ENCODE measurements around the gene NMT2.

Gene NMT2

GRCh38 chr10:15167411-15168290 lies 842 bp downstream of the NMT2 start:
- H3K4me1 Mint-ChIP-seq = peaks cover 60% of the 10 kb centered on the region
- H3K9me3 Mint-ChIP-seq = no peaks in the 10 kb centered on the region
- peak overlapping the region; percentile 89 to 98 for H3K4me3 Mint-ChIP-seq
- H3K27ac Mint-ChIP-seq = peak overlapping the region; percentile 74 to 93
- H3K27me3 Mint-ChIP-seq = no peaks in the 10 kb centered on the region
- ATAC-seq (peak; percentile 71), DNase-seq (peak; percentile 70 to 72)

GRCh38 chr10:15166325-15166724 lies 2.2 kb downstream of the NMT2 start:
- Mint-ChIP-seq H3K4me1 (peaks cover 67% of the 10 kb centered on the region), H3K4me3 (peak overlapping the region; percentile 89 to 98), H3K27me3 (no peaks in the 10 kb centered on the region), H3K9me3 (no peaks in the 10 kb centered on the region), H3K27ac (no peak overlapping the region)
- ATAC-seq = no peak
- no peak for DNase-seq

GRCh38 chr10:15163253-15163828 lies 5.2 kb downstream of the NMT2 start:
- DNase-seq = no peak
- H3K9me3 Mint-ChIP-seq = no peaks in the 10 kb centered on the region
- no peak overlapping the region for H3K4me3 Mint-ChIP-seq
- no peak for ATAC-seq
- H3K27me3 Mint-ChIP-seq = no peaks in the 10 kb centered on the region
- no peak overlapping the region for H3K27ac Mint-ChIP-seq
- H3K4me1 Mint-ChIP-seq = peaks cover 55% of the 10 kb centered on the region

- Mint-ChIP-seq H3K4me1 (peaks cover 44% of the 10 kb centered on the region), H3K4me3 (no peak overlapping the region), H3K9me3 (no peaks in the 10 kb centered on the region), H3K27ac (no peak overlapping the region), H3K27me3 (no peaks in the 10 kb centered on the region)
- no peak for ATAC-seq
- DNase-seq = no peak
These were observed 9.5 kb downstream of the NMT2 start for GRCh38 chr10:15158972-15159371.

GRCh38 chr10:15158448-15158847 lies 10.0 kb downstream of the NMT2 start:
- H3K27me3 Mint-ChIP-seq = no peaks in the 10 kb centered on the region
- H3K4me3 Mint-ChIP-seq = no peak overlapping the region
- H3K27ac Mint-ChIP-seq = no peak overlapping the region

GRCh38 chr10:15155978-15156656 lies 12.4 kb downstream of the NMT2 start:
- Mint-ChIP-seq H3K9me3 (no peaks in the 10 kb centered on the region), H3K27ac (no peak overlapping the region), H3K4me3 (no peak overlapping the region), H3K27me3 (no peaks in the 10 kb centered on the region), H3K4me1 (peaks cover 34% of the 10 kb centered on the region)
- DNase-seq (no peak), ATAC-seq (no peak)

More at GRCh38 chr10:15158448-15158847, 10.0 kb downstream of the NMT2 start:
- Mint-ChIP-seq H3K4me1 (peaks cover 38% of the 10 kb centered on the region), H3K9me3 (no peaks in the 10 kb centered on the region)
- DNase-seq (no peak), ATAC-seq (no peak)

- H3K27ac Mint-ChIP-seq = peak overlapping the region in 1 of 2 donors; percentile 2
- H3K4me1 Mint-ChIP-seq = peaks cover 18% of the 10 kb centered on the region
- ATAC-seq = no peak
- no peak for DNase-seq
- no peak overlapping the region for H3K4me3 Mint-ChIP-seq
- no peaks in the 10 kb centered on the region for H3K9me3 Mint-ChIP-seq
- H3K27me3 Mint-ChIP-seq = no peaks in the 10 kb centered on the region
These were observed 15.9 kb downstream of the NMT2 start for GRCh38 chr10:15152556-15152955.

GRCh38 chr10:15150563-15150962 lies 17.9 kb downstream of the NMT2 start:
- no peaks in the 10 kb centered on the region for H3K27me3 Mint-ChIP-seq
- no peak overlapping the region for H3K4me3 Mint-ChIP-seq
- ATAC-seq (no peak), DNase-seq (no peak)
- H3K9me3 Mint-ChIP-seq = no peaks in the 10 kb centered on the region
- H3K4me1 Mint-ChIP-seq = peaks cover 24% of the 10 kb centered on the region
- no peak overlapping the region for H3K27ac Mint-ChIP-seq

GRCh38 chr10:15149042-15149771 lies 19.3 kb downstream of the NMT2 start:
- no peaks in the 10 kb centered on the region for H3K27me3 Mint-ChIP-seq
- H3K4me3 Mint-ChIP-seq = no peak overlapping the region
- no peak overlapping the region for H3K27ac Mint-ChIP-seq
- H3K4me1 Mint-ChIP-seq = peaks cover 26% of the 10 kb centered on the region
- DNase-seq = no peak
- no peak for ATAC-seq
- H3K9me3 Mint-ChIP-seq = no peaks in the 10 kb centered on the region

GRCh38 chr10:15147594-15148392 lies 20.7 kb downstream of the NMT2 start:
- DNase-seq (no peak), ATAC-seq (no peak)
- Mint-ChIP-seq H3K9me3 (no peaks in the 10 kb centered on the region), H3K4me3 (no peak overlapping the region), H3K27ac (no peak overlapping the region), H3K27me3 (no peaks in the 10 kb centered on the region), H3K4me1 (peaks cover 25% of the 10 kb centered on the region)

- H3K27ac Mint-ChIP-seq = no peak overlapping the region
- ATAC-seq (no peak), DNase-seq (no peak)
- H3K4me3 Mint-ChIP-seq = no peak overlapping the region
- peaks cover 35% of the 10 kb centered on the region for H3K4me1 Mint-ChIP-seq
- H3K27me3 Mint-ChIP-seq = no peaks in the 10 kb centered on the region
- no peaks in the 10 kb centered on the region for H3K9me3 Mint-ChIP-seq
These were observed 22.1 kb downstream of the NMT2 start for GRCh38 chr10:15146366-15146765.

GRCh38 chr10:15144788-15145187 lies 23.7 kb downstream of the NMT2 start:
- H3K27me3 Mint-ChIP-seq = no peaks in the 10 kb centered on the region
- H3K4me1 Mint-ChIP-seq = peaks cover 47% of the 10 kb centered on the region
- no peak overlapping the region for H3K4me3 Mint-ChIP-seq
- DNase-seq (no peak), ATAC-seq (no peak)
- H3K27ac Mint-ChIP-seq = no peak overlapping the region
- H3K9me3 Mint-ChIP-seq = no peaks in the 10 kb centered on the region

- no peaks in the 10 kb centered on the region for H3K27me3 Mint-ChIP-seq
- peak overlapping the region in 1 of 2 donors; percentile 83 for H3K27ac Mint-ChIP-seq
- ATAC-seq = peak; percentile 85
- no peaks in the 10 kb centered on the region for H3K9me3 Mint-ChIP-seq
- H3K4me3 Mint-ChIP-seq = peak overlapping the region; percentile 73 to 77
- H3K4me1 Mint-ChIP-seq = peaks cover 47% of the 10 kb centered on the region
- DNase-seq = peak in 1 of 2 donors; percentile 27
These were observed 27.1 kb downstream of the NMT2 start for GRCh38 chr10:15141136-15142054.

GRCh38 chr10:15140698-15141097 lies 27.8 kb downstream of the NMT2 start:
- Mint-ChIP-seq H3K9me3 (no peaks in the 10 kb centered on the region), H3K27ac (peak overlapping the region; percentile 79 to 83), H3K27me3 (no peaks in the 10 kb centered on the region), H3K4me3 (peak overlapping the region in 1 of 2 donors; percentile 73), H3K4me1 (peaks cover 40% of the 10 kb centered on the region)
- DNase-seq (no peak), ATAC-seq (no peak)
